IMR-90 (cell line): Measurements from ENCODE around the gene CCDC182. TPM values are rescaled to one million over a fixed set of nuclear protein-coding genes. Genes with fewer than 3 reads are reported as not detected.
A peak's percentile ranks its signal among the peaks of the same experiment; 100 is the strongest.

Experiments
- ATAC-seq: fragments of 200-7000 bp; cut with Tn5 transposase; 2 replicates; pipeline ENCODE4 v1.9.1; 2020; ENCODE audit warnings: low read depth, mild to moderate bottlenecking, moderate library complexity
- BruUV-seq: library from RNA; stranded (reverse); fragments of 400-500 nt; replicated peaks from 2 replicates; lab custom pipeline; 2021; lab: Mats Ljungman, UMichigan
- CTCF ChIA-PET: fragments of 300-600 bp; formaldehyde crosslinking; extraction: SDS; loops from one replicate; lab custom pipeline; 2021; ENCODE audit warnings: antibody characterized with exemption; lab: Yijun Ruan, JAX
- POLR2A ChIA-PET: fragments of 300-600 bp; sonication (Branson Sonifier 250); formaldehyde crosslinking; loops from one replicate; lab custom pipeline; 2022; ENCODE audit warnings: antibody characterized with exemption; ENCODE audit not compliant: unreplicated experiment; lab: Charles Lee
- DNase-seq: peaks from one replicate; pipeline ENCODE4 v3.0.0; 2013
- H2AFZ ChIP-seq: replicated peaks from 2 replicates; pipeline ENCODE3; 2013; ENCODE audit warnings: low read length, mild to moderate bottlenecking; ENCODE audit not compliant: poor library complexity
- H2AK5ac ChIP-seq: 2 replicates; pipeline ENCODE4 v1.6.1; 2013; ENCODE audit warnings: low read depth, low read length, inconsistent platforms
- H2AK9ac ChIP-seq: replicated peaks from 2 replicates; pipeline ENCODE3; 2013; ENCODE audit warnings: mild to moderate bottlenecking, low read depth, low read length, moderate library complexity; ENCODE audit not compliant: poor library complexity
- H2BK120ac ChIP-seq: 2 replicates; pipeline ENCODE4 v1.6.1; 2013; ENCODE audit warnings: low read depth, low read length, inconsistent platforms
- H2BK15ac ChIP-seq: 3 replicates; pipeline ENCODE4 v1.6.1; 2013; ENCODE audit warnings: low read depth, low read length, inconsistent platforms
- H2BK20ac ChIP-seq: 2 replicates; pipeline ENCODE4 v1.6.1; 2013; ENCODE audit warnings: low read depth, mild to moderate bottlenecking, inconsistent platforms, low read length, moderate library complexity
- H2BK5ac ChIP-seq: 2 replicates; pipeline ENCODE4 v1.6.1; 2013; ENCODE audit warnings: mild to moderate bottlenecking, low read depth, low read length, inconsistent platforms; ENCODE audit not compliant: poor library complexity, severe bottlenecking
- H3K14ac ChIP-seq: replicated peaks from 2 replicates; pipeline ENCODE4 v1.6.1; 2013; ENCODE audit warnings: low read depth, low read length, inconsistent platforms
- H3K18ac ChIP-seq: 2 replicates; pipeline ENCODE4 v1.6.1; 2013; ENCODE audit warnings: low read depth, low read length, control low read depth
- H3K23ac ChIP-seq: 2 replicates; pipeline ENCODE4 v1.6.1; 2013; ENCODE audit warnings: low read depth, low read length, inconsistent platforms
- H3K27ac ChIP-seq: 2 replicates; pipeline ENCODE4 v1.5.1; 2013; ENCODE audit warnings: mild to moderate bottlenecking, control low read depth, low read length; ENCODE audit not compliant: insufficient read depth
- H3K27me3 ChIP-seq: 2 replicates; pipeline ENCODE4 v1.6.1; 2013; ENCODE audit warnings: low read length; ENCODE audit not compliant: control insufficient read depth, insufficient read depth
- H3K36me3 ChIP-seq: 2 replicates; pipeline ENCODE4 v1.6.1; 2013; ENCODE audit warnings: low read length, mixed read lengths; ENCODE audit not compliant: control insufficient read depth, insufficient read depth
- H3K4ac ChIP-seq: 2 replicates; pipeline ENCODE4 v1.6.1; 2013; ENCODE audit warnings: low read depth, low read length, inconsistent platforms
- H3K4me1 ChIP-seq: 2 replicates; pipeline ENCODE4 v1.6.1; 2013; ENCODE audit warnings: low read length, mixed read lengths; ENCODE audit not compliant: control insufficient read depth, insufficient read depth
- H3K4me2 ChIP-seq: 2 replicates; pipeline ENCODE4 v1.6.1; 2013; ENCODE audit warnings: low read depth, mild to moderate bottlenecking, control low read depth, low read length, moderate library complexity
- H3K4me3 ChIP-seq: 2 replicates; pipeline ENCODE4 v1.5.1; 2013; ENCODE audit warnings: low read depth, mild to moderate bottlenecking, control low read depth, low read length, moderate library complexity; ENCODE audit not compliant: insufficient read depth
- H3K56ac ChIP-seq: 2 replicates; pipeline ENCODE4 v1.6.1; 2013; ENCODE audit warnings: low read length, inconsistent platforms; ENCODE audit not compliant: insufficient read depth; ENCODE audit errors: extremely low read depth
- H3K79me1 ChIP-seq, 2 experiments: 2 replicates each; pipeline ENCODE4 v1.6.1; 2013; ENCODE audit warnings: low read length in 2 of 2, inconsistent platforms in 1 of 2, low read depth in 1 of 2
- H3K9ac ChIP-seq: 2 replicates; pipeline ENCODE4 v1.6.1; 2013; ENCODE audit warnings: low read depth, low read length, control low read depth
- H3K9me1 ChIP-seq: 2 replicates; pipeline ENCODE4 v1.6.1; 2013; ENCODE audit warnings: low read length, inconsistent platforms; ENCODE audit not compliant: insufficient read depth
- H3K9me3 ChIP-seq: 2 replicates; pipeline ENCODE4 v1.6.1; 2013; ENCODE audit warnings: low read length; ENCODE audit not compliant: control insufficient read depth, insufficient read depth
- H4K20me1 ChIP-seq: 2 replicates; pipeline ENCODE4 v1.6.1; 2013; ENCODE audit warnings: low read length, inconsistent platforms; ENCODE audit not compliant: insufficient read depth
- H4K5ac ChIP-seq: 2 replicates; pipeline ENCODE4 v1.6.1; 2013; ENCODE audit warnings: mild to moderate bottlenecking, low read depth, low read length, control low read depth
- H4K8ac ChIP-seq, 2 experiments: 2 replicates each; pipeline ENCODE4 v1.6.1; 2013; ENCODE audit warnings: low read depth in 2 of 2, low read length in 2 of 2, control low read depth in 1 of 2, inconsistent platforms in 1 of 2
- H4K91ac ChIP-seq: 2 replicates; pipeline ENCODE4 v1.6.1; 2013; ENCODE audit warnings: low read depth, low read length, inconsistent platforms; ENCODE audit not compliant: insufficient read depth
- MAFK ChIP-seq: IDR thresholded peaks from 2 replicates; pipeline ENCODE4 v1.6.1; 2012; ENCODE audit warnings: low read depth, low read length, improper control_type of control experiment
- RAD21 ChIP-seq: IDR thresholded peaks from 2 replicates; pipeline ENCODE4 v1.6.1; 2012; ENCODE audit warnings: low read length, improper control_type of control experiment
- WGBS, 2 experiments: methylation state at CpG; one replicate each; pipeline versions ENCODE4 v1.1.5 to v1.1.7; 2013; ENCODE audit warnings: missing lambda C conversion rate in 2 of 2; ENCODE audit not compliant: insufficient read length in 1 of 2; ENCODE audit errors: extremely low coverage in 2 of 2; 5-methylcytosine and 5-hydroxymethylcytosine counted together
- dilution Hi-C: fragments of 300-500 bp; cut with HindIII; formaldehyde crosslinking; loops from one replicate; pipeline ENCODE4 v1.14.3; 2018; ENCODE audit warnings: low sequenced_read_pairs; ENCODE audit not compliant: unreplicated experiment
- in situ Hi-C: fragments of 300-500 bp; cut with MboI; formaldehyde crosslinking; loops from 3 replicates; pipeline ENCODE4 v1.14.3; 2019; ENCODE audit warnings: low sequenced_read_pairs, inconsistent platforms, mixed read lengths
- intact Hi-C: fragments of 100-400 bp; cut with micrococcal nuclease; formaldehyde crosslinking; loops from 2 replicates; pipeline ENCODE4 v1.10.0; 2022
- polyA plus RNA-seq, 3 experiments: library from polyadenylated mRNA; depleted of rRNA; stranded (reverse); fragments of >200 nt; gene quantifications; 2 replicates each; pipeline ENCODE4 v1.2.3, GENCODE V29; 2012; ENCODE audit warnings: low replicate concordance in 1 of 3
- total RNA-seq: library from RNA; depleted of rRNA; stranded (reverse); fragments of >200 nt; gene quantifications from 2 replicates; pipeline ENCODE4 v1.2.3, GENCODE V29; 2012

Gene CCDC182
- total and polyA plus RNA-seq, 2 of the 4 experiments (the other 2 are of a cell fraction) = not detected

DNA sequence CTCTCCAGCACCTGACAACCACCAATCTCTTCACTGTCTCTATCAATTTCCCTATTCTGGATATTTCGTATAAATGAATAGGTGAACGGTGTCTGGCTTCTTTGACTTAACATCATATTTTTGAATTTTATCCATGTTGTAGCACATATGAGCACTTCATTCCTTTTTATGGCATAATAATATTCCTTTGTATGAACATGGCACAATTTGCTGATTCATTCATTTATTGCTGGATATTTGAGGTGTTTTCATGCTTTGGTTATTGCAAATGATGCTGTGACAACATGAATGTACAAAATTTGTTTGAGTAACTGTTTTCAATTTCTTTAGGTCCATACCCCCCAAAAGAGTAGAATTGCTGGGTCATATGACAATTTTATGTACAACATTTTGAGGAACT is 12.0 kb downstream of the CCDC182 start:
- no peak overlapping the region for H3K14ac ChIP-seq
- H3K4me3 ChIP-seq = no peak overlapping the region
- ChIA-PET POLR2A (no interaction called here), CTCF (no interaction called here)
- no peak overlapping the region for H2BK120ac ChIP-seq
- no peak overlapping the region for H3K23ac ChIP-seq
- dilution Hi-C loops (no loop called here), in situ Hi-C loops (no loop called here), intact Hi-C loops (no loop called here)
- no peaks in the 10 kb centered on the region for H3K9me3 ChIP-seq
- DNase-seq (no peak), ATAC-seq (no peak)
- TF ChIP-seq MAFK (peak; percentile 60), RAD21 (no peak)
- BruUV-seq = no TSS peak
- H3K27me3 ChIP-seq = peaks cover 42% of the 10 kb centered on the region
- no peaks in the 10 kb centered on the region for H3K4me1 ChIP-seq
- H3K79me1 ChIP-seq = no peaks in the 10 kb centered on the region
- H2BK20ac ChIP-seq = no peak overlapping the region
- no peaks in the 10 kb centered on the region for H4K20me1 ChIP-seq
- no peak overlapping the region for H2AK5ac ChIP-seq
- WGBS, 2 experiments = no CpG with 5 or more reads among the region's 2 CpGs
- no peak overlapping the region for H4K8ac ChIP-seq
- H2BK5ac ChIP-seq = no peak overlapping the region
- no peak overlapping the region for H3K56ac ChIP-seq
- no peak overlapping the region for H4K5ac ChIP-seq
- no peak overlapping the region for H4K91ac ChIP-seq
- no peak overlapping the region for H2BK15ac ChIP-seq
- no peak overlapping the region for H3K27ac ChIP-seq
- no peak overlapping the region for H3K9ac ChIP-seq
- no peak overlapping the region for H3K4me2 ChIP-seq
- no peak overlapping the region for H3K4ac ChIP-seq
- H3K9me1 ChIP-seq = no peaks in the 10 kb centered on the region
- no peak overlapping the region for H2AK9ac ChIP-seq
- H3K36me3 ChIP-seq = no peaks in the 10 kb centered on the region
- no peak overlapping the region for H2AFZ ChIP-seq
- no peak overlapping the region for H3K18ac ChIP-seq
